GM19467 (cell line): ENCODE measurements around the gene CCDC121.

Experiments
- ATAC-seq: cut with Tn5 transposase; IDR thresholded peaks from one replicate; pipeline ENCODE4 v1.9.1; 2021; ENCODE audit warnings: mild to moderate bottlenecking, moderate library complexity; ENCODE audit not compliant: unreplicated experiment

Gene CCDC121

GRCh38 chr2:27582695-27583389 lies 46.0 kb downstream of the CCDC121 start, which contains the start of gene ZNF512:
Gene ZNF512, plus strand, starts transcription at chr2:27583042. Its CDS starts 71 bp downstream, at chr2:27583113.
- ATAC-seq, result peak; percentile 90

GRCh38 chr2:27582129-27582694 lies 46.6 kb downstream of the CCDC121 start:
- ATAC-seq, result no peak

- ATAC-seq, result no peak
Observed at GRCh38 chr2:27581417-27582128, 47.2 kb downstream of the CCDC121 start.
